ENCODE measurements around the gene INSYN2B. TPM values are rescaled to one million over a fixed set of nuclear protein-coding genes. Genes with fewer than 3 reads are reported as not detected.

INSYN2B gene
- total and polyA plus RNA-seq, 10 donors: 0.09 to 5.5 (median 1.1) TPM

GRCh38 chr5:169942181-169942580, 38.1 kb downstream of the INSYN2B start:
- H3K36me3 ChIP-seq: peaks cover 0 to 28% (median 0%) of the 10 kb centered on the region in 6 donors
- intact Hi-C loops (cut with DNase I; ENCODE audit: low total_unique reads): no loop called here
- H3K27ac ChIP-seq: no peak overlapping the region
- H3K27me3 ChIP-seq (replicated peaks in 1 of 7): no peaks in the 10 kb centered on the region
- WGBS, 5 donors: 60 to 88% (median 79%) methylated on average over 1 of the region's 1 CpG
- no peaks in the 10 kb centered on the region for H3K9me3 ChIP-seq
- no peak for DNase-seq
- peaks cover 0 to 35% (median 13%) of the 10 kb centered on the region in 6 donors for H3K4me1 ChIP-seq
- TF ChIP-seq, protein P1, sequence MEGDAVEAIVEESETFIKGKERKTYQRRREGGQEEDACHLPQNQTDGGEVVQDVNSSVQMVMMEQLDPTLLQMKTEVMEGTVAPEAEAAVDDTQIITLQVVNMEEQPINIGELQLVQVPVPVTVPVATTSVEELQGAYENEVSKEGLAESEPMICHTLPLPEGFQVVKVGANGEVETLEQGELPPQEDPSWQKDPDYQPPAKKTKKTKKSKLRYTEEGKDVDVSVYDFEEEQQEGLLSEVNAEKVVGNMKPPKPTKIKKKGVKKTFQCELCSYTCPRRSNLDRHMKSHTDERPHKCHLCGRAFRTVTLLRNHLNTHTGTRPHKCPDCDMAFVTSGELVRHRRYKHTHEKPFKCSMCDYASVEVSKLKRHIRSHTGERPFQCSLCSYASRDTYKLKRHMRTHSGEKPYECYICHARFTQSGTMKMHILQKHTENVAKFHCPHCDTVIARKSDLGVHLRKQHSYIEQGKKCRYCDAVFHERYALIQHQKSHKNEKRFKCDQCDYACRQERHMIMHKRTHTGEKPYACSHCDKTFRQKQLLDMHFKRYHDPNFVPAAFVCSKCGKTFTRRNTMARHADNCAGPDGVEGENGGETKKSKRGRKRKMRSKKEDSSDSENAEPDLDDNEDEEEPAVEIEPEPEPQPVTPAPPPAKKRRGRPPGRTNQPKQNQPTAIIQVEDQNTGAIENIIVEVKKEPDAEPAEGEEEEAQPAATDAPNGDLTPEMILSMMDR (IDR thresholded peaks at IDR 0.05 in 8 of 11, conservative IDR thresholded peaks at IDR 0.05 in 3 of 11): no peak
- TF ChIP-seq POLR2A (IDR thresholded peaks at IDR 0.05) (no peak), POLR2AphosphoS5 (IDR thresholded peaks at IDR 0.05) (no peak)
- H3K4me3 ChIP-seq: no peak overlapping the region

DNA sequence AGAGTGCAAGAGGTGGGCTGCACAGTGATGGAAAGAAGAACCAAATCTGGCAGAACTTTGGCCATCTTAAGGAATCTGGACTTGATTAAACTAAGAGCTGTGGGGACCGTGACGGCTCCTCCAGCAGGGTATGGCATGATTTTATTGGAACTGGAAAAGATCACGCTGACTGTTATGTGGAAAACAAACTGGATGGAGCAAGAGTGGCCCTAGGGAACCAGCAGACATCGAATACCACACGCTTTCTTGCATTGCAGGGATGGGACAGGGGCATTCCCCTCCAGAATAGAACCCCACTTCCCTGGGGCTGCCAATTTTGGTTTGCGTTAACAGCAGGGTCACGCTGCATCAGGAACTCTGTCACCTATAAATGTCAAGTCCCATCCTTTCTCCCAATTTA, 38.8 kb downstream of the INSYN2B start:
- Histone ChIP-seq H3K4me3 (no peak overlapping the region), H3K9me3 (no peaks in the 10 kb centered on the region), H3K27ac (no peak overlapping the region), H3K36me3 (peaks cover 0 to 22% (median 0%) of the 10 kb centered on the region in 6 donors), H3K27me3 (replicated peaks in 1 of 7) (no peaks in the 10 kb centered on the region), H3K4me1 (peaks cover 0 to 35% (median 13%) of the 10 kb centered on the region in 6 donors)
- no peak for DNase-seq
- WGBS, 5 donors: 88 to 98% (median 96%) methylated on average over 7 of the region's 7 CpGs
- intact Hi-C loops (cut with DNase I; ENCODE audit: low total_unique reads): no loop called here
- TF ChIP-seq, protein P1 (IDR thresholded peaks at IDR 0.05 in 8 of 11, conservative IDR thresholded peaks at IDR 0.05 in 3 of 11): no peak
- TF ChIP-seq POLR2A (IDR thresholded peaks at IDR 0.05) (no peak), POLR2AphosphoS5 (IDR thresholded peaks at IDR 0.05) (no peak)

- no peak overlapping the region for H3K4me3 ChIP-seq
- H3K4me1 ChIP-seq: peaks cover 0 to 36% (median 9%) of the 10 kb centered on the region in 6 donors
- 81 to 95% (median 86%) methylated on average over 2 of the region's 2 CpGs for WGBS, 5 donors
- H3K36me3 ChIP-seq: peaks cover 0 to 30% (median 0%) of the 10 kb centered on the region in 6 donors
- DNase-seq: no peak
- H3K9me3 ChIP-seq: no peaks in the 10 kb centered on the region
- intact Hi-C loops (cut with DNase I; ENCODE audit: low total_unique reads): no loop called here
- no peak overlapping the region for H3K27ac ChIP-seq
- no peaks in the 10 kb centered on the region for H3K27me3 ChIP-seq (replicated peaks in 1 of 7)
- TF ChIP-seq, protein P1 (IDR thresholded peaks at IDR 0.05 in 8 of 11, conservative IDR thresholded peaks at IDR 0.05 in 3 of 11): no peak
- TF ChIP-seq POLR2A (IDR thresholded peaks at IDR 0.05) (no peak), POLR2AphosphoS5 (IDR thresholded peaks at IDR 0.05) (no peak)
Observed at GRCh38 chr5:169939731-169940130, 40.6 kb downstream of the INSYN2B start.

DNA sequence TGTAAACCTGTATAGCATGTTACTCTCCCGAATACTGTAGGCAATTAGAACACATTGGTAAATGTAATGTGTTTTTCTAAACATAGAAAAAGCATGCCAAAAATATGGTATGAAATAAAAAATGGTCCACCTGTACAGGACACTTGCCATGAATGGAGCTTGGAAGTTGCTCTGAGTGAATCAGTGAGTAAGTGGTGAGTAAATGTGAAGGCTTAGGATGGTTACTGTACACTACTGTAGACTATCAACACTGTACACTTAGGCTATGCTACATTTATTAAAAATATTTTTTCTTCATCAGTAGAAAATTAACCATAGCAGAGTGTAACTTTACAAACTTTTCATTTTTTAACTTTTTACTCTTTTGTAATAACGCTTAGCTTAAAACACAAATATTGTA, 41.9 kb downstream of the INSYN2B start:
- intact Hi-C loops (cut with DNase I; ENCODE audit: low total_unique reads): no loop called here
- TF ChIP-seq, protein P1 (IDR thresholded peaks at IDR 0.05 in 8 of 11, conservative IDR thresholded peaks at IDR 0.05 in 3 of 11): no peak
- no peak for TF ChIP-seq POLR2AphosphoS5 (IDR thresholded peaks at IDR 0.05)
- TF ChIP-seq POLR2A (IDR thresholded peaks at IDR 0.05): no peak
- no peak overlapping the region for H3K27ac ChIP-seq
- H3K9me3 ChIP-seq: no peaks in the 10 kb centered on the region
- no peak overlapping the region for H3K4me3 ChIP-seq
- H3K27me3 ChIP-seq (replicated peaks in 1 of 7): no peaks in the 10 kb centered on the region
- 94 to 100% (median 98%) methylated on average over 2 of the region's 2 CpGs for WGBS, 5 donors
- DNase-seq: no peak
- peaks cover 0 to 37% (median 12%) of the 10 kb centered on the region in 6 donors for H3K4me1 ChIP-seq
- peaks cover 0 to 42% (median 0%) of the 10 kb centered on the region in 6 donors for H3K36me3 ChIP-seq

Measured in spleen (tissue), 11 donors.